CD4-positive, alpha-beta T cell treated with Interleukin-4 for 4 hours (primary cell): ENCODE measurements around the gene KCTD17.

Experiments
- DNase-seq: peaks from one replicate; pipeline ENCODE4 v3.0.0-alpha.2; 2020

The KCTD17 gene

DNA sequence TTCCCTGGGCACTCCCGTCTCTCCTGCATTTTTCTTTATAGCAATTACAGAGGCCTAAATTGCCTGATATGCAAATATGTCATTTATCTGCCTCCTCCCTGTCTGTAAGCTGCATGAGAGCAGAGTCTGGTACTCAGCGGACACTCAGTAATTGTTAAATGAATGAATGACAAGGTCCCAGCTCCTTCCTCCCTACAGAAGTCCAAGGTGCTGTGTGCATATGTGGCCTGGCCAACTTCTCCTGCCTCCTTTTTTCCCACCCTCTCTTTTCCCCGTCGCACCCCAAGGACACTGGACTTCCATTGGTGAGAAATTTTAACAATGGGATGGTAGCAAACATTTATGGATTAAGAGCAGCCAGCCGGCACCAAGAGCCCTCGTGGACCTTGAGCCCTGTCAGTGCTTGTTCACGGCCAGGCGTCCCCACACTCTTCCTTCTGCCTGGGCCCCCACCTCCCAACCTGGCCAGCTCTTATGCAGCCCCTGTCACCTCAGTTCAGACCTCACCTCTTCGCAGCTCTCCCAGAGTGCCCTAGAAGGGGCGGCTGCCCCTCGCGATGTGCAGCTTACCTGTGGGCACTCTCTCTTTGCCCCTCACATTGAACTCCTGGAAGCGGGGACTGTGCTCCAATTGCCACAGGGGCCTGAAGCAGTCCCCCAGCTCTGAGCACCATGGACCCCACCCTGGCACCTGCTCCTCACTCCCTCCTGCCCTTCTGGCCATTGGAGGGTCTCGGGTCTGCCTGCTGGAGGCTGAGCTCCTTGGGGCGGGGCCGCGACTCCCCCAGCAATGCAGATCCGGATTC, 56.5 kb downstream of the KCTD17 start:
- no peak for DNase-seq

GRCh38 chr22:37109242-37109917, 57.8 kb downstream of the KCTD17 start, which contains the start of gene TMPRSS6:
Gene TMPRSS6, minus strand, starts transcription at chr22:37109713. Its CDS starts 6,296 bp downstream, at chr22:37103417.
- no peak for DNase-seq

- DNase-seq: no peak
Measured at GRCh38 chr22:37111156-37111717, 59.7 kb downstream of the KCTD17 start.

DNA sequence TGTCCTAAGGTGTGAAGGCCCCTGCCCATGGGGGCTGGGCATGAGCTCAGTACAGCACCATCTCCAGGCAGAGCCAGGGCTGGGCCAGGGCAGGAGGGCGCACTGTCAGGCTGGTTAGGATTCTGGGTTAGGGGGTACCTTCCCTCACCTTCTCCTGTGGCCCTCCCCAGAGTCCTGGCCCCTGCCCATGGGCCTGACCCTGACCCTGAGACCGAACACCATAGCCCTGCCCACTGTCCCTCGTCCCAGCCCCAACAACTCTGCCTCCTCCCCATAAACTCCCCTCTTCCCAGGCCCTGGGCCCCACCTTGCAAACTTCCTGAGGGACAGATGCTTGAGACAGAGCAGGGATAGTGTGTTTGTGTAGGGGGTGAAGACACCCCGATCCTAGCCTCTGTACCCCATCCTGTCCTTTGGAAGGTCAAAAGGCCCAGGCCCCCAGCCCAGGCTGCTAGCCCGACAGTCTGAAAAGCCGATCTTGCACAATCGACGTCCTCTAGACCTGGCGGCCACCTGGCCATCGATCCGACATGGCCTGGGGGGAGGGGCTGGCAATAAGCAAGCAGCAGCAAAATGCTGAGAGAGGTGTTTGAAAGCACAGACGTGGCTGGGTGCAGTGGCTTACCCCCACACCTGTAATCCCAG, 60.7 kb downstream of the KCTD17 start:
- no peak for DNase-seq
